Activated T-cell treated with anti-CD3 and anti-CD28 coated beads for 48 hours (primary cell): ENCODE results near the gene PGBD1.

ENCODE experiments used
- DNase-seq: peaks from one replicate; pipeline ENCODE4 v3.0.0-alpha.2; 2020; ENCODE audit warnings: low read depth

PGBD1 gene, protein sequence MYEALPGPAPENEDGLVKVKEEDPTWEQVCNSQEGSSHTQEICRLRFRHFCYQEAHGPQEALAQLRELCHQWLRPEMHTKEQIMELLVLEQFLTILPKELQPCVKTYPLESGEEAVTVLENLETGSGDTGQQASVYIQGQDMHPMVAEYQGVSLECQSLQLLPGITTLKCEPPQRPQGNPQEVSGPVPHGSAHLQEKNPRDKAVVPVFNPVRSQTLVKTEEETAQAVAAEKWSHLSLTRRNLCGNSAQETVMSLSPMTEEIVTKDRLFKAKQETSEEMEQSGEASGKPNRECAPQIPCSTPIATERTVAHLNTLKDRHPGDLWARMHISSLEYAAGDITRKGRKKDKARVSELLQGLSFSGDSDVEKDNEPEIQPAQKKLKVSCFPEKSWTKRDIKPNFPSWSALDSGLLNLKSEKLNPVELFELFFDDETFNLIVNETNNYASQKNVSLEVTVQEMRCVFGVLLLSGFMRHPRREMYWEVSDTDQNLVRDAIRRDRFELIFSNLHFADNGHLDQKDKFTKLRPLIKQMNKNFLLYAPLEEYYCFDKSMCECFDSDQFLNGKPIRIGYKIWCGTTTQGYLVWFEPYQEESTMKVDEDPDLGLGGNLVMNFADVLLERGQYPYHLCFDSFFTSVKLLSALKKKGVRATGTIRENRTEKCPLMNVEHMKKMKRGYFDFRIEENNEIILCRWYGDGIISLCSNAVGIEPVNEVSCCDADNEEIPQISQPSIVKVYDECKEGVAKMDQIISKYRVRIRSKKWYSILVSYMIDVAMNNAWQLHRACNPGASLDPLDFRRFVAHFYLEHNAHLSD

DNA sequence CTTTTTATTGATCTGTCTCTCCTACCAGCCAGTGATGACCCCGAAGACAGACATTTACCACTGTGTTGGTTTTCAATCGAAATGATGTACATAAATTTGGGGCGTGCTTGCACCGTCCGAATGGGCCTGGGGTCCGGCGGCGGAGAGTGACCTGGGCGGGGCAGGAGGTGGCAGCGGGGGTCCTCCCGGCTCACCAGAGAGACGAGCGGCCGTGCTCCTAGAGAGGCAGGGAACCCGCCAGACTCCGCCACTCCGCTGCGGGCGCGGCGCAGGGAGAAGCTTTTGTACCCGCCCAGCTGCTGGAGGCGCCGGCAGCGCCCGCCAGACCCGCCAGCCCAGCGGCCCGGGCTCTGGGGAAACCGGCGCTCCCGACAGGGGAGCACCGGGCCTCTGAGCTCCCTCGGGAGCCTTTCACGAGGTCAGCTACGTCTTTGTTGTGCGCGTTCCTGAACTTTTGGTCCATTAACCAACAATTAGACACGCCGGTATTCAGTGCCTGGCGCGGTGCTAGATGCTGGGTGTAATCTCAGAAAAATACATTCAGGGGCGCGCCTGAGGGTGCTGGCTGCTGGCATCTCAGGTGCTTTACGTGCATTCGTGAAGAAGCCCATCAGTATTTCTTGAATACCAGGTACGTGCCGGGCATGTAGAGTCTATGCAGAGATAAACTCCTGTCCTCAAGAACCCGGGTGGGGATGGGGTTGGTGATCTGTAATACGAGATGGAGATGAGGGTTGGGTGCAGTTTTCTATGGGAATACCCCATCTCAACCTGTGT, at the start of gene PGBD1:
Gene PGBD1, plus strand, starts transcription at position 285 of the 777 bp plus-strand sequence. CDS start 2,242 bp downstream, outside the sequence.
- DNase-seq = peak; percentile 65

DNA sequence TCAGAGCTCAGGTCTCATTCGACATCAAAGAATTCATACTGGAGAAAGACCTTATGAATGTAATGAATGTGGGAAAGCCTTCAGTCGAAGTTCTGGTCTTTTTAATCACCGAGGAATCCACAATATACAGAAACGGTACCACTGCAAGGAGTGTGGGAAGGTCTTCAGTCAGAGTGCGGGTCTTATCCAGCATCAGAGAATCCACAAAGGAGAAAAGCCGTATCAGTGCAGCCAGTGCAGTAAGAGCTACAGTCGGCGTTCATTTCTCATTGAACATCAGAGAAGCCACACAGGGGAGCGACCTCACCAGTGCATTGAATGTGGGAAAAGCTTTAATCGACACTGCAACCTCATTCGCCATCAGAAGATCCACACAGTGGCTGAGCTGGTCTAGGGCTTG, 48.6 kb upstream of the PGBD1 start:
- no peak for DNase-seq

DNA sequence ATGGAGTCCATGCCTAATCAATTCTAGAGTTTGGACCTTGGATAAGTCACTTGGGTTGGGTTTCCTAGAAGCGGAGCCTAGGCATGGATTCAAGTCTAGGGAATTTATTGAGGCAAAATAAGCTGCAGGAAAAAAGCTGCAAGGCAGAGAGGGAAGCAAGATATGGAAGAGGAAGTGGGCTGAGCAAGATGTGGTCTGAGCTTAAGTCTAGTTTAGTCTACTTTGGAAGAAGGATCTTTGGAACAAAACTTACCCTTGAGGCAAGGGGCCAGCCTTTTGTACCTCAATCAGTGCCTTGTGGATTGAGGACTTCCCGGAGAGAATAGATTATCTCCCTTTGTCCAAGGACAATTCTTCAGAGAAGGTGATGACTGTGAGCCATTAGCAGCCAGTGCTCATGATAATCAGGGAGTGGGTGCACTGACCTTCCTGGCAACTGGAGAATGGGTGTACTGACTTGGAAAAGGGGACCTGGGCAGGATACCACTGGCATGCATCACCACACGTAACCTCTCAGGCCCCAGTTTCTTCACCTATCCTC, 45.4 kb upstream of the PGBD1 start:
- no peak for DNase-seq

DNA sequence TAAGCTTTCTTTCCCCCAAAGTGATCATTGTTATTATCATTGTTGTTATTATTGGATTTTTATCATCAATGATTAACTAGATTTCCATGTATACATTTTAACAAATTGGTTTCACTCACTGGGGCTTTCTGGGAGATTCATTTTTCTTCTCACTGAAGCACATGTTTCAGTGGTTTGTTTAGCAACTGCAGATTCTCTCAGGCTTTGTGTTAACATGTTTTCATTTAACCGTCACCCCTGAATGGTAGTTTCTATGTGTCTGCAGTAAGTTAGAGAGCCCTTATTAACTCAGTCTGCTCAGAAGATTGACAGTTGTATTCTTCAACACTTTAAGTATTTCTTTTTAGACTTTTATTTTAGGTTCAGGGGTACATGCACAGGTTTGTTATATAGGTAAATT, 41.7 kb upstream of the PGBD1 start:
- no peak for DNase-seq

DNA sequence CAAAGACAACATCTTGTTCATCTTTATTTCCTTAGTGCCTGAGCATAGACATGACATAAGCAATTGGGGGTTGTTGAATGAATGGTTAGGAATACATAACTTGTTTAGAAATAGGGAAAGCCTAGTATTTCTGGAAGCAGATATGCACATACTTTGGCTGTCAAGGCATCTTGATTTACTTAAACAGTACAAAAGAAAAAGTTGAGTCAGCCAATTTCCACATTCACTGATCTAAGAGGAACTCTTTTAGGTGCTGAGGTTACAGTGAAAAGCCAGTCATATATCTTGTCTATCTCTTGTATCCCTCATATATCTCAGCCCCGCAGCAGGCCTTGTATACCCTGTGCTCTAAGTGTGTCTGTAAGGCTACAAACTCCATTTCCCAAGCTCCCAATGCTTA, 40.9 kb upstream of the PGBD1 start:
- DNase-seq = no peak

DNA sequence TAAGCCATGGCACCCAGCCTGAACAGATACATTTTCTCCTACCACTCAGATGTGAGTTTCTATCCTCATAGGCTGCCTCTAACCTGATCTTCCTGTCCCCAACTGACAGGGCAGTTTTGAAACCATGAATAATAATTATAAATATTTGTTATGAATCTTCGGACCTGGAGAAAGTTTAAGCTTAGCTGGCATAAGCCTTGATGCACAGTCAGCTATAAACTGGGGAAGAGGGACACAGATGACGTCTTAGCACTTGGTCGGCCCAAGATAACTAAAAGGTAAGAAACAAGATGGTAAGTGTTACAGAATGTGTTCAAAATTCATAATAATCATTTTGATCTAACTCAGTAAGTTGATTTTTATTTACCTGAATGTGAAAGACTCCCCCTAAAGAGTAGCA, 37.4 kb upstream of the PGBD1 start:
- no peak for DNase-seq

DNA sequence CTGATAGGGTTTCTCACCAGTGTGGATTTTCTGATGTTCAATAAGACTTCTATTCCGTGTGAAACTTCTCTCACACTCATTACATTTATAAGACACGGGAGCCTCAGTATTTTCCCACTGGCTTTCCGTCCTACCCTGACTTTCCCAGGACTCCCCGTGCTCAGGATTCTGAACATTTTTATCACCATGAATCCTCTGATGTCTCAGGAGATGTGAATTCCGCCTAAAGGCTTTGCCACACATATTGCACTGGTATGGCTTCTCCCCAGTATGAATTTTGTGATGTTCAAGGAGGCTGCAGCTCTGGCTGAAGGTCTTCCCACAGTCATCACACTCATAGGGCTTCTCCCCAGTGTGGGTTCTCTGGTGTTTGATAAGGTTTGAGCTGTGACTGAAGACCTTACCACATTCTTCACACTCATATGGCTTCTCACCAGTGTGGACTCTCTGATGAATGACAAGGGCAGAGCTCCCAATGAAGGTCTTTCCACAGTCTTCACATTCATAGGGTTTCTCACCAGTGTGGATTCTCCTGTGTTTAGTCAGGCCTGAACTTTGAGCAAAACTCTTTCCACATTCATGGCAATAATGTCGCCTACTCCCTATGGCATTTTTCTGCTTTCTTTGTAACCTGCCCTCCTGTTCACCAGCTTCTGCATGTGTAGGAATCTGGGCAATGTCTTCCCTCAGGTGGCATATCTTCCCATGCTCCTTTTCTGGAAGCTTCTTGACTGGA, 36.0 kb upstream of the PGBD1 start:
- no peak for DNase-seq

DNA sequence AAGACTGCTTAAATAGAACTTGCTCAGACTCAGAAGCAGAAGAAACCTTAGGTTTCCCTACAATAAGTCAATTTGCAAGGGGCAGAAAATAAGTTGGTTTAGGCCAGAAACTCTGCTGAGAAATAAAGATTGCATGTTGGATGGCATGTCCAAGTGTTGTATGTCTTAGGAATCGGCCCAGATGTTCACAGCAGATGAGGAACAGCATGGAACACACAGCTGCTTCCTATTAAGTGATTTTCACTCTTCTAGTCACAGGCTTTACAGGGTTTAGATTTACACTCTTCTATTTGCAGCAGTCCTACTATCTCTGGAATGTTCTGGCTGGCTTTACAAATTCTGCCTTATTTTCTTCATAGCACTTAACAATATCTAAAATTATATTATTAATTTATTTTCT, 32.5 kb upstream of the PGBD1 start:
- DNase-seq = no peak

DNA sequence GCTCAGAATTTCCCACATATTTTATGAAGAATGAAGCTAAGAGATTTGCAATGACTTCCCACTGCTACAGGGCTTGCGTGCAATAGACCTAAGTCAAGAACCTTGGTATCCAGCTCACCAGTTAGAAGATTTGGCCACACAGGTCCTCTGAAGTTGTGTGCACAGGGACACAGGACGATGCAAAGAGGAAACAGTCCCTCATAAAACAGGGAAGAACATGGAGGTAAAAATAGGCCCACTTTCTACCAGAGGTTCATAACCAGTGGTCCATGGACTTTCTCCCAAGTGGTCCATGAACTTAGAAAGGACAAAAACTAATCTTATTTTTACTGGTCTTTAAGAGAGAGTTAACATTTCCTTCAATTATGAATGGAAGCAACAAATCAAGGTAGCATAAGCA, 30.6 kb upstream of the PGBD1 start:
- DNase-seq = no peak

DNA sequence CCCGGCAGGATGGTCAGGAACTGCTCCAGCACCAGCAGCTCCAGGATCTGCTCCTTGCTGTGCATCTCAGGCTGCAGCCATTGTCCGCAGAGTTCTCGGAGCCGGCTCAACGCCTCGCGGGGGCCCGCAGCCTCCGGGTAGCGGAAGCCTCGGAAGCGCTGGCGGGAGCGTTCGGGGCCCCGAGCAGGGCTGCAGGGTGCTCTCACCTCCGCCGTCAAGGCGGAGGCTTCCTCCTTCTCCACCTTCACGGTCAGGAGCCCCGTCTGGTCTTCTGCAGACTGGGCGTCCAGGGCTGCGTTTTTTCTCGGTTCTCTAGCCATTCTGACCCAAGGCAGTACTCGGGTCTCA, 29.7 kb upstream of the PGBD1 start:
- peak; percentile 27 for DNase-seq

DNA sequence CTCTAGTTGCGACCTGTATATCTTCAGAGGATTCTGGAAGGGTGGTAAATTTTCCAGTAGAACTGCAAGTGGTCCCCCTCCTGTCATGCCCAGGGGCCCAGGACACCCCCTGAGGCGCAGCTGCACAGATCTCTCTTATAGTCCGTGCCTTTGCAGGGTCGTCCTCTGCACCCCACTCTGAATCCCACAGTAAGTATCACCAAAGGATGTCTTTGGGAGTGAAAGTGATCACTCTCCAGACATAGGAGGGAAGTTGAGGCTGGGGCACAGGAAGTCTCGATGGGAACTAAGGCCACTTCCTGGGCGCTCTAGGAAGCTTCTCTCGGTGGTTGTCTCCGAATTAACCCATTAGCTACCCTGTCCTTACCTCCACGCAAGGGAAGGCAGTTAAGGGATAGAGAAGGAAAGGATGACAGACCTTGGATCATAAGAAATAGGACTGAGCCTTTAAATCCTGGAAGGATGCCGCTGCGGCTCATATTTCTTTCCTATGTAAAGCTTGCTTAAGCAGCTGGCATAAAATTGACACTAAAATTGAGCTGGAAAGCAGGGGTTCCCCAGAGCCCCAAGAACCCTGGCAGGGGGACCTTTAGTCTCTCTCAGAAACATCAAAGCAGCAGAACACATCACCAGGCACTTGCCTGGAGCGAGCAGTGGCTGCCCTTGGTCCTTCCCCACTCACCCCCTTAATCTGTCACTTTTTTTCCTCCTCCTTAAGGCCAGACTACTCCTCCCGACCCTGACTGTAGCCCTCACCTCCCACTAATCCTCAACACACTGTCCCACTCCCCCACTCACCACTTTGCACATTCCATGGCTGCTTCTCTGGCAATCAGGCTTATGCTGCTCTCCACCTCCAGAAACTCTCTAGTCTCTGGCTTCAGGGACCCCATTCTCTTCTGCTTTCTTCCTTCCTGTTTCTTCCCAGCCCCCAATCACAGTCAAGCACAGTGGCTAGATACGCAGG, 29.1 kb upstream of the PGBD1 start, which contains the start of gene ZKSCAN4:
Gene ZKSCAN4, minus strand, starts transcription at position 261 of the 967 bp plus-strand sequence. CDS start 289 bp downstream, outside the sequence.
- DNase-seq = peak; percentile 67

DNA sequence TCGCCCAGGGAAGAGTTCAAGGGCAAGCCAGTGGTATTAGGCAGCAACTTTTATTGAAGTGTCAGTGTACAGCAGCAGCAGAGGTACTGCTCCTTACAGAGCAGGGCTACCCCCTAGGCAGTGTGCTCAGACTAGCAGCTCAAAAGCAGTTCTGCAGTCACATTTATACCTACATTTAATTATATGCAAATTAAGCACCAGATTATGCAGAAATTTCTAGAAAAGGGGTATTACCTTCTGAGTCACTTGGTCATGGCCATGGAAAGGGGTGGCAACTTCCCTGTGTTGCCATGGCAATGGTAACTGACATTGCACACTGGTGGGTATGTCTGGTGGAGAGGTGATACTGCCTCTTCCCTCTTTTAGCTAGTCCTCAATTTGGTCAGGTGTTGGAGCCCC, 27.3 kb upstream of the PGBD1 start:
- no peak for DNase-seq

DNA sequence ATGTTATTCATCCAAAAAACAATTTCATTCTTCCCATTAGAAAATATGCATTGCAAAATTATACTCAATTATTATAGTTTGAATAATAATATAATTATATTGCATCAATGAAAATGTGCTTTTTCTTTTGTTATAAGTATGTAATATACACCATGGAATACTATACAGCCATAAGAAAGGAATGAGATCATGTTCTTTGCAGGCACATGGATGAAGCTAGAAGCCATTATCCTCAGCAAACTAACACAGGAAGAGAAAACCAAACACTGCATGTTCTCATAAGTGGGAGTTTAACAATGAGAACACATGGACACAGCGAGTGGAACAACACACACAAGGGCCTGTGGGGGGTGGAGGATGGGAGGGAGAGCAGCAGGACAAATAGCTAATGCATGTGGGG, 24.3 kb upstream of the PGBD1 start:
- no peak for DNase-seq

DNA sequence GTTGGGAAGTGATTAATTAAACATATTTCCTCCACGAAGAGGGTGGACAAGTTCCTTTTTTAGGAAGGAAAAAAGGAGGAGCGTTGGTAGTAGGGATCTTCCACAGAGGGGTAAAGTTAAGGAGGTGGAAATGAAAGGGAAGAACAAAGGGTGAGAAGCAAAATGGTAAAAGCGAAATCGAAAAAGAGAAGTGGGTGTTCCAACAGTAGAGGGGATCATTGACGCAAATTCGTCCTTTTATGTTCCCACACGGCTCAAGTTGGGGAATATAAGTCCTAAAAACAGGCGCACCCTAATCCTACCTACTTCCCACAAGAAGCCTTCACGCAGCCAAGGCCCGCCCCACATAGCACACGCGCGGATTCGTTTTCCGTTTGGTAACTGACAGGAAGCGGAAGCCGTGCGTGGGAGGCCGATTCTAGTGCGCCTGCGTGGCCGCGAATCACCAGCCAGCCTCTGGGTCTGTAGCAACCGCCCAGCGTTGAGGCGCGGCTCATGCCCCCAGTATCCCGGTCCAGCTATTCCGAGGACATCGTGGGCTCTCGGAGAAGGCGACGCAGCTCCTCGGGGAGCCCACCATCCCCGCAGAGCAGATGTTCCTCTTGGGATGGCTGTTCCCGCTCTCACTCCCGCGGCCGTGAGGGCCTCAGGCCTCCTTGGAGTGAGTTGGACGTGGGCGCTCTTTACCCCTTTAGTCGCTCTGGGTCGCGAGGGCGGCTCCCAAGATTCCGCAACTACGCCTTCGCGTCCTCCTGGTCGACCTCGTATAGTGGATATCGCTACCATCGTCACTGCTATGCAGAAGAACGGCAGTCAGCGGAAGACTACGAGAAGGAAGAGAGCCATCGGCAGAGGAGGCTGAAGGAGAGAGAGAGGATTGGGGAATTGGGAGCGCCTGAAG, 22.2 kb upstream of the PGBD1 start, which contains the start of gene NKAPL:
Gene NKAPL, plus strand, starts transcription at position 421 of the 901 bp plus-strand sequence. Its CDS starts 75 bp downstream, at position 496.
- DNase-seq = peak; percentile 48

DNA sequence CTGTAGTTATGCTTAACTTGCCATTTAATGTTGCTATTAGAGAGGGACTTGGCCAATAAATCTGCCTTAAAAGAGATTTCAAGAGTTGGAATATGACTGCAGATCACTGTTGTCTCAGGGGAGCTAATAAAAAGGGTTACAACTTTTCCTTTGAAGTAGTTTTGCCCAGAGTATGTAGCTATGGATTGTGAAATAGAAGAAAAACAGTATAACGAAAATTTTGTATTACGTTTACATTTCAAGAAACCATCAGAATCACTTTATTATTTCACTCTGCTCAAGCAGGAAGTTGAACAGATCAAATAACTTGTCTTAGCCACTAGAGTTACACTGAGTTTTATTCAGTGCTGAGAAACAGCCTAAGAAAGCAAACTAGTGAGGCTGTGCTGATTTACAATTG, 17.4 kb upstream of the PGBD1 start:
- no peak for DNase-seq

DNA sequence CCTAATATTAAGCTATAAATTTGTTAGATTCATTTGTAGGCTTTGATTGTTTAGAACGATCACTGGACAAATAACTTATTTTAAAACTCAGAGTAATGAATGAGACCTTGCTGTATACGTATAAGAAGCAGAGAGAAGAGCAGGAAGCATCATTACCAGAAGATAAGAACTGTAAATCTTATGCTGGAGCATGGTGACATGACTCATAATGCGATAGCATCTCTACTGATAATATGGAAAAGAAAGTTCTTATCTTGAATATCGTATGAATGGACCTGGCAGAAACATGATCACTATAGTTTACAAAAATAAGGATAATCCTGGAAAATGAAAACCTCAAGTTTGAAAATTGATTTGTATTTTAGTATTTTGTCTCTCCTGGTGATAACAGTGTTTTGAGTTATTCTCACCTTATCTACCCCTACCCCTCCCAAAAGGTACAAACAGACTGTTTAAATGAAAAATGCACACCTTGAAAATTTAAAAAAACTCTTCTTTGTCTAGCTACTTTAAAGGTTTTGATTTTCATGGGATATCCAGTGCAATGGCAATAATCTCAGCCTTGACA, 16.5 kb upstream of the PGBD1 start:
- DNase-seq = no peak

DNA sequence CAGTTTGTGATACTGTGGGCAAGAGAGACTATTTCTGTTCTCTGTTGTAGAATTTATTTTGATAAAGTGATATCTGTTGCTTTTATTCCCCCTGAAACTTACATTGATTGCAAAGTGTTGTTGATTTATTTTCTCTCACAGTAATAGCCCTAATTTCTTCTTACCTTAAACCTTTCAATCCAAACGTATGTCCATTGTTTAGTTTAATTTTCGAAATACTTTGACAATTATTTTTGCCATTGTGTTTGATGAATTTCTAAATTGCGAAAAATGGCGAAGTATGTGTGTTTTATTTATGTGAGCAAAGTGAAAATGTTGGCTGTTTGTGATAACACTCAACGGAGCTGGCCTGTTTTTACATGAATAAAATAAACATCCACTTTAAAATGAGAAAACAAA, 14.8 kb upstream of the PGBD1 start:
- DNase-seq = no peak

DNA sequence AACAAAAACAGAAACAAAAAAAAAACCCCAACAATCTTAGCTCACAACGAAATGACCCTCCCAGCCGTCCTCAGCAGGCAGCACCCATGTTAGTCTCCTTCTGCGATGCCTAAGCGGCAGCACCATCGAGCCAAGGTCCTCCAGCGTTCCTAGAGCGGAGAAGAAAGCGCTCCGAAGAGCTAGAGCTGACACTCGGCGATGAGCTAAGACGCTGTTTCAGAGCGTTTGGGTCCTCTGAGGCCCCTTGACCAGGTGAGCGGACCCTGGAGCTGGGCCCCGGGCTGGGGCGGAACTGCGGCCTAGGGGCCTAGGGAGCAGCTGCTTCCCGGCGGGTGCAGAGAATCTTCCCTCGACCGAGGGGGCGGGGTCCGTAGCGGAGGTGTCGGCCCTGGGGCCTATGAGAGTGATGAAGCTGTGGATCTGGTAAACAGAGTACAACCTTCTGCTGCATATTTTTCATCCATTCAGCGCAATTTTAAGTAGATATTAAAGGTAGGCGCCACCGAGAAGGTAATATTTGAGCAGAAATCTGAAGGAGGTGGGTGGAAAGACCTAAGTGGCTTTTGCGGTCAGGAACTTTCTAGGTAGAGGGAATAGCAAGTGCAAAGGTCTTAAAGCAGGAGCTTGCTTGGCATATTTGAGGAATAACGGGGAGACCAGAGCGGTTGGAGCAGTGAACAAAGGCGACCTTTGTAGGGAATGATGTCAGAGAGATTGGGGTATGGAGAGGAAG, 14.2 kb upstream of the PGBD1 start, which contains the start of gene ZSCAN26:
Gene ZSCAN26, plus strand, starts transcription at position 182 of the 733 bp plus-strand sequence. CDS start 4,777 bp downstream, outside the sequence.
- peak; percentile 81 for DNase-seq
